ENCODE results near the gene GNAL.
"Not testable (repeated sequence)": the region's sequence is repeated elsewhere in the genome, so short reads cannot be mapped to it uniquely, and the experiment has no call there.

GNAL gene

GRCh38 chr18:11849279-11849678 lies 160.2 kb downstream of the GNAL start:
- no peak for DNase-seq (ENCODE audit: low read depth in 2 of 2)

- DNase-seq (ENCODE audit: low read depth in 2 of 2), result peak; percentile 33 to 37
These were observed 161.0 kb downstream of the GNAL start for GRCh38 chr18:11849841-11850634.

GRCh38 chr18:11850821-11851145 lies 161.7 kb downstream of the GNAL start:
- DNase-seq (ENCODE audit: low read depth in 2 of 2), result no peak

- DNase-seq (ENCODE audit: low read depth in 2 of 2), result peak; percentile 94 to 97
These were observed 162.2 kb downstream of the GNAL start, which contains the start of gene CHMP1B for GRCh38 chr18:11851146-11851805. Gene CHMP1B (plus strand): TSS chr18:11851413. CDS start chr18:11851512, 99 bp downstream.

GRCh38 chr18:11851806-11852337 lies 162.8 kb downstream of the GNAL start:
- DNase-seq (ENCODE audit: low read depth in 2 of 2), result peak in 1 of 2 donors; percentile 14

GRCh38 chr18:11854554-11854953 lies 165.5 kb downstream of the GNAL start:
- not testable (repeated sequence) for DNase-seq (ENCODE audit: low read depth in 2 of 2)

- DNase-seq (ENCODE audit: low read depth in 2 of 2), result no peak
These were observed 168.3 kb downstream of the GNAL start for GRCh38 chr18:11857177-11857887.

- DNase-seq (ENCODE audit: low read depth in 2 of 2), result no peak
These were observed 170.3 kb downstream of the GNAL start for GRCh38 chr18:11859282-11859830.

- DNase-seq (ENCODE audit: low read depth in 2 of 2), result no peak
These were observed 170.9 kb downstream of the GNAL start for GRCh38 chr18:11859903-11860407.

GRCh38 chr18:11860594-11861450 lies 171.8 kb downstream of the GNAL start:
- DNase-seq (ENCODE audit: low read depth in 2 of 2), result no peak

GRCh38 chr18:11861583-11862288 lies 172.7 kb downstream of the GNAL start:
- DNase-seq (ENCODE audit: low read depth in 2 of 2), result no peak

- no peak for DNase-seq (ENCODE audit: low read depth in 2 of 2)
These were observed 173.5 kb downstream of the GNAL start for GRCh38 chr18:11862468-11863137.

- no peak for DNase-seq (ENCODE audit: low read depth in 2 of 2)
These were observed 175.4 kb downstream of the GNAL start for GRCh38 chr18:11864471-11864870.

GRCh38 chr18:11865071-11865470 lies 176.0 kb downstream of the GNAL start:
- no peak for DNase-seq (ENCODE audit: low read depth in 2 of 2)

GRCh38 chr18:11866329-11866728 lies 177.3 kb downstream of the GNAL start:
- no peak for DNase-seq (ENCODE audit: low read depth in 2 of 2)

- no peak for DNase-seq (ENCODE audit: low read depth in 2 of 2)
These were observed 177.7 kb downstream of the GNAL start for GRCh38 chr18:11866764-11867163.

GRCh38 chr18:11868230-11868629 lies 179.2 kb downstream of the GNAL start:
- no peak for DNase-seq (ENCODE audit: low read depth in 2 of 2)

GRCh38 chr18:11871501-11871900 lies 182.4 kb downstream of the GNAL start:
- no peak for DNase-seq (ENCODE audit: low read depth in 2 of 2)

- DNase-seq (ENCODE audit: low read depth in 2 of 2), result no peak
These were observed 183.5 kb downstream of the GNAL start for GRCh38 chr18:11872479-11873136.

Data from stimulated activated CD8-positive, alpha-beta memory T cell treated with anti-CD3 and anti-CD28 coated beads, Interleukin-2, amount 100 ng/mL, for 1 hour (primary cell).